ENCODE measurements around the gene CTNNA3.

GRCh38 chr10:67629461-67629971 lies 66.5 kb downstream of the CTNNA3 start:
- TF ChIP-seq CTCF (conservative IDR thresholded peaks at IDR 0.05; ENCODE audit: low read depth, low read length) (no peak), MAZ (IDR thresholded peaks at IDR 0.05; ENCODE audit: borderline replicate concordance, low read depth, low read length) (no peak), POLR2A (IDR thresholded peaks at IDR 0.05; ENCODE audit: low read depth, low read length) (no peak), CEBPB (IDR thresholded peaks at IDR 0.05; ENCODE audit: low read depth, low read length) (no peak)
